ENCODE measurements around the gene DBET.
"Not testable (repeated sequence)": the region's sequence is repeated elsewhere in the genome, so short reads cannot be mapped to it uniquely, and the experiment has no call there.

The DBET gene

GRCh38 chr4:190064342-190064741, at the start of gene DBET:
DBET (plus strand) TSS chr4:190064502.
- not testable (repeated sequence) for DNase-seq (ENCODE audit: low read depth); H3K4me3 ChIP-seq (replicated peaks; ENCODE audit: low read depth, low read length)

GRCh38 chr4:190014771-190015537, 49.3 kb upstream of the DBET start:
- peak overlapping the region; percentile 10 for H3K4me3 ChIP-seq (replicated peaks; ENCODE audit: low read depth, low read length)

GRCh38 chr4:190015538-190016368, 48.5 kb upstream of the DBET start:
- no peak for DNase-seq (ENCODE audit: low read depth)
- H3K4me3 ChIP-seq (replicated peaks; ENCODE audit: low read depth, low read length) = no peak overlapping the region
- TF ChIP-seq CTCF (IDR thresholded peaks at IDR 0.05; ENCODE audit: low read length, missing control alignments) = no peak

More at GRCh38 chr4:190014771-190015537, 49.3 kb upstream of the DBET start:
- TF ChIP-seq CTCF (IDR thresholded peaks at IDR 0.05; ENCODE audit: low read length, missing control alignments) = no peak
- no peak for DNase-seq (ENCODE audit: low read depth)

- H3K4me3 ChIP-seq (replicated peaks; ENCODE audit: low read depth, low read length) = no peak overlapping the region
- TF ChIP-seq CTCF (IDR thresholded peaks at IDR 0.05; ENCODE audit: low read length, missing control alignments) = no peak
- no peak for DNase-seq (ENCODE audit: low read depth)
Measured at GRCh38 chr4:190016369-190017289, 47.7 kb upstream of the DBET start.

- no peak for DNase-seq (ENCODE audit: low read depth)
- H3K4me3 ChIP-seq (replicated peaks; ENCODE audit: low read depth, low read length) = no peak overlapping the region
Measured at GRCh38 chr4:190017357-190018200, 46.7 kb upstream of the DBET start.

More at GRCh38 chr4:190017357-190018200, 46.7 kb upstream of the DBET start:
- no peak for TF ChIP-seq CTCF (IDR thresholded peaks at IDR 0.05; ENCODE audit: low read length, missing control alignments)

Data from fibroblast of pulmonary artery (primary cell).